Fibroblast of peridontal ligament (primary cell): ENCODE results near the gene VWA5A.
"Not testable (repeated sequence)": the region's sequence is repeated elsewhere in the genome, so short reads cannot be mapped to it uniquely, and the experiment has no call there.

Source experiments
- DNase-seq: peaks from one replicate; pipeline ENCODE4 v3.0.0-alpha.2; 2010; ENCODE audit errors: extremely low read depth

VWA5A gene

DNA sequence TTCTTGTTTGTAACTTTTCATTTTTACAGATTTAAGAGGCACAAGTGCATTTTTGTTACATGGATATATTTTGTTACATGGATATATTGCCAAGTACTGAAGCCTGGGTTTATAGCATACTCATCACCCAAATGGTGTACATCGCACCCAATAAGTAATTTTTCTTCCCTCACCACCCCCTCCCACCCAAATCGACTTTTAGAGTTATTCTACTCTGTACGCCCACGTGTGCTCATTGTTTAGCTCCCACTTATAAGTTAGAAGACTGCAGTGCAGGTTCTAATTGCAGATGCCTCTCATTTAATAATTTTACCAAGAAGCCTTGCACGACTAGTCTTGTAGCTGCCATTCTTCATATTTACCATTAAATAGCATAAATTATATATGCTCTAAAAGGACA lies 20.5 kb upstream of the VWA5A start:
- no peak for DNase-seq

DNA sequence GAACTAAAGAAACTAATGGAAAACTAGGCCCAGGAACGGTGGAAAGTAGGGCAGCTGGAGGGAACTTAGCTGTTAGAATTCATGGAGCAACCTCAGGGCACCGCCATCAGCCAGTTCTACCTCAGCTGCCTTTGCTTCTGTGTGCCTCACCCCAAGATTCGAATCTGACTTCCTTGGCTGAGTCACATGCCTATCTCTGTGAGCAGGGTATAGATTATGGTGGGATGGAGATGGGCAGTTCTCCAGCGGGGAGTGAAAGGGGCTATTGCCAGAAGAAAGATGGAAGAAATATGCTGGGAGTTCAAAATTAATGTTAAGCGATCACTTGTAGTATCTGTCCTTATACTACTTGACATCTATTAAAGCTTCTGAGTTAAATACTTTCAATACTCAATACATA lies 18.9 kb upstream of the VWA5A start:
- DNase-seq = no peak

DNA sequence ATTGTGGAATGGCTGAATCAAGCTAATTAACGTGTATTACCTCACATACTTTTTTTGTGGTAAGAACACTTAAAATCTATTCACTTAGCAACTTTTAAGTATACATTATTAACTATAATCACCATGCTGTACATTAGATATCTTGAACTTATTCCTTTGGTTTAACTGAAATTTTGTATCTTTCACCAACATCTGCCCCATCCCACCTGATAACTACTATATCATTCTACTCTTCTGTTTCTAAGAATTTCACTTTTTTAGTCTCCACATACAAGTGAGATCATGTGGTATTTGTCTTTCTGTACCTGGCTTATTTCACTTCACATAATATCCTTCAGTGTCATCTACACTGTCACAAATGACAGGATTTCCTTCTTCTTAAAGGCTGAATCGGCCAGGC lies 17.1 kb upstream of the VWA5A start:
- no peak for DNase-seq

GRCh38 chr11:124101737-124102136 lies 13.5 kb upstream of the VWA5A start:
- no peak for DNase-seq

GRCh38 chr11:124108156-124108555 lies 7.1 kb upstream of the VWA5A start:
- DNase-seq = peak; percentile 59

DNA sequence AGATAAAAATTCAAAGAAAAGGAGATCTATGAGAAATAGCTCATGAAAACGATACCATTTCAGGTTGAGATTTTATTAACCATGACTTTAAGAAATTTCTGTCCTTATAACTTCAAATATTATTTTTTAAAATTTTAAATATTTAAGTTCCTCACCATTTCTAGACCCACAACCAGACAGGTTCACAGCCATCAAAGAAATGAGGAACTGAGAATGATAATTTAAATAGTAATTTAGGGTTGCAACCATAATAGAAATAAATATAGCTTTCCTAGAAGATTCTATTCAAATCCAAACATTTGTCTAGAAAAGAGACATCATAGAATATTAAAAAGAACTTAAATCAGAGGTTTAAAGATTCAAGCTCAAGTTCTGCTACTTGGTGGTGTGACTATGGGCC lies 5.9 kb upstream of the VWA5A start:
- DNase-seq = no peak

- no peak for DNase-seq
Measured at GRCh38 chr11:124110201-124110600, 5.0 kb upstream of the VWA5A start.

GRCh38 chr11:124113890-124114289 lies 1.4 kb upstream of the VWA5A start:
- peak; percentile 55 for DNase-seq

GRCh38 chr11:124115782-124116616 lies 749 bp downstream of the VWA5A start:
- DNase-seq = no peak

DNA sequence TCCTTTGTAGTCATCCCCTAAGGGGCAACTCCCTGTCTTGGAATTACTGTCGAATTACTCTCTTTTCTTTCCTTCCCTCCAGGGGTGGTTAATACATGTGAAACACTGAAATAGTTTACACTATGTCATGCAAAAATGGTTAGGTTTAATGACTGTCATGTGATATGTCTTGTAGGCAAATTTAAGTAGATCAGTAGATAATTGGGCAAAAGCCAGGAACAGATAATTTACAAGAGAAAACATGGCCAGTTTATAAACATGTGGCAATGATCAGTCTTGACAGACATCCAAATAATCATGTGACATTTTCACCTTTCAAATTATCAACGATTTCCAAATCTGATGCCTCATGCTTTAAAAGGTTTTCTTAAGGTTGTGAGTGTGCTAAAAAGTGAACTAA lies 3.9 kb downstream of the VWA5A start:
- peak; percentile 5 for DNase-seq

GRCh38 chr11:124120891-124121290 lies 5.6 kb downstream of the VWA5A start:
- DNase-seq = no peak

GRCh38 chr11:124122123-124122522 lies 6.9 kb downstream of the VWA5A start:
- DNase-seq = no peak

DNA sequence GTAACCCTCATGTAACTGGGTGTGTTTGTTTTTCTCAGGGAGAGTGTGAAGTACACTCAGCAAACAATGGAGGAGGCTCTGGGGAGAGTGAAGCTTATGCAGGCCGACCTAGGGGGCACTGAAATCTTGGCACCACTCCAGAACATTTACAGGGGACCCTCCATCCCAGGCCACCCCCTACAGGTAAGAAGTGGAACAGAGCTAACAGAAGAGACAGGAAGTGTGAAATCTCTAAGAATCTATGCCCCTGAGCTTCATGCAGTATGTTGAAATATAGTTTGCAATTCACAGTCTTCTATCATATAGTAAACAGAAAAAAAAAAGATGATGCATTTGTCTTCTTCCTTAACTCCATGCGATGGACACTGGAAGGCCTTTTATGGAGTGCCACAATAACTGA lies 8.4 kb downstream of the VWA5A start:
- DNase-seq = no peak

- DNase-seq = not testable (repeated sequence)
Measured at GRCh38 chr11:124127134-124127533, 11.9 kb downstream of the VWA5A start.

DNA sequence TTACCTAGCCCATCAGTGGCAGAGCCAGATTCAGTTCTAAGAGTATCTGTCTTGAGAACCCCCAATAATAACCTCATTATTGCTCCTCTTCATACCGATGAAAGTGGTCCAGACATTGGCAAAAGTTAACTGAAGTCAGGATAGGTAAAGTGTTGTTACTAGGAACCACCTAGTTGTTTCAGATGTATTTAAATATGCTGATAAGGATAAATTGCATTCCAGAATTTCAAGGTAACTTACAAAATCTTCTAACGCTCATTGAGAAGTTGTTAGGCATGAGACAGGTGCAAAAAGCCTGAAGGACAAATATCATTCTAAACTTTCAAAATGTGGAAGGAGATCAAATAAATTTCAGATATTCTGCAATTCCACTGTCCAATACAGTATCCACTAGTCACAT lies 27.8 kb downstream of the VWA5A start:
- DNase-seq = no peak

DNA sequence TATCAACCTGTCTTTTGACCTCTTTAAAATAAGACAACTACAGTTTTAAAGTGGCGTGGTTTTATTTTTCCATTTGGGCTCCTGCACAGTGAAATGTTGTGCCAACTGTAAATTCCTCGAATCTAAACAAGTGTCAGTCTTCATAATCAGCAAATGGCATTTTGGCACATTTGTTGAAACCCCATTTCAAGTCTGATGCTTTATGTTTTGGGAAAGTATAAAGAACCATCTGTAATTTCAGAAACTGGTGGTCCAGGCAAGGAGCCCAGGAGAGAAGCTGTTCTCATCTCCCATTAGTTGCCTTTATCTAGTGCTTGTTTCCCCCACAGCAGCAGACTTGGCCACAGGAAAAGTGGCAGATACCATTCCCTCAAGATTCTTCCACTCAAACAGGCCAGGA lies 32.7 kb downstream of the VWA5A start:
- peak; percentile 19 for DNase-seq

GRCh38 chr11:124150684-124151083 lies 35.4 kb downstream of the VWA5A start:
- DNase-seq = no peak

DNA sequence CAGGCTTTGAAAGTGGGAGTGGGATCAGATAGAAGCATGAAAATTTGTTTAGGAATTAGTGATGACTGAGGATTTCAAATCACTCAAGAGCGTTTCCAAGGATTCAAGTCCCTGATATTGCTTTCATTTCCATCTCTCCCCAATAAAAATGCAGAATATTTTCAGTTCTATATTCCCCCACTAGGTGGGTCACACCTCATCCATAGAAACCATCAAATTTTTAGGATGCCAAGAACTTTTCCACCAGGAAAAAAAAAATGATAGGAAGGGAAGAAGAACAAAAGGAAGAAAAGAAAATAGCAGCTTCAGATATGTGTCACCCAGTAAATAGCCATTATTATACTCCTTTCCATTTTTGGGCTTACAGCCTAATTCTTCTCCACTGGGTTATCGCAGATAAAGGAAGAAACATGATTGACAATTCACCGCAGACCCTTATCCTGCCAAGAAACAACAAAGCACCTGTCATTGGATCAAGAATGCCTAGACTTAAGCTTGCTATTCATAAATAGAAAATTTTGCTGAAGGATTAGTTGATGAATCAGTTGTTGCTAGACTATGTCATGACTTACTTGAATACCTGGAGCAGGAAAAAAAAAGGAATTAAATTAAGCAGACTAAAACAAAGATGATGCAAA lies 37.6 kb downstream of the VWA5A start:
- DNase-seq = no peak

- DNase-seq = no peak
Measured at GRCh38 chr11:124153821-124154220, 38.6 kb downstream of the VWA5A start.

DNA sequence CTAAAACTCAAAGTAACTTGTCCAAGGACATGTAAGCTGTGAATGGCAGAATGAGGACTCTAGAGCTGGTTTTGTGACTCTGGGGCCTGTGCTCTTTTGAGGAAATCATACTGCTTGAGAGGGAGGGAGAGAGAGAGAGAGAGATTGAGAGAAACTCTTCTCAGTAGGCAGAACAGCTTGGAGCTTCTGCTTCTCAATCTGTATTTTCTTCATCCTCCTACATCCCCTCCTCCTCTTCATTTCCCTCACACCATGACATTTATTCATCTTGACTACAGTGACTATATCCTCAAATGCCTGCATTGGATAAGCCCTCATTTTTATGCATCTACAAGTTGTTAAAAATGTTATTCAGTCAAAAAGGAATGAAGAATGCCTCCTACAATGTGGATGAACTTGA lies 44.2 kb downstream of the VWA5A start:
- no peak for DNase-seq

DNA sequence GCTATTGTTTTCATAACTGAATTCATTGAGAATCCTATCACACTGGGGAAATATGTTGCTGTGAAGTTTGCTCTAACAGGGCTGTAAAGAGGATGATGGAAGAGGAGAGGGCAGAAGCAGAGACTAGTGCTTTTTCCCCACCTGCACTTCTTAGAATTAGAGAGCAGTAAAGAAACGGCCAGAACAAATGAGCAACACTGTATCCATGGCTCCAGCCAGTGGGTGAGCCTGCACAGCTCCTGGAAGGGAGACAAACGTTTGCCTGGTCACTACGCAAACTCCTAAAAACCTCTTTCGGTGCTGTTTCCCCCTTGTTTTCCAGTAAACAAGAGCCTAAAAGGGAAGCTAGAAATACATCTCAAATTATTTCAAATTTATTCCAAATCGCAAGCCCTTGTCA lies 45.7 kb downstream of the VWA5A start:
- no peak for DNase-seq

DNA sequence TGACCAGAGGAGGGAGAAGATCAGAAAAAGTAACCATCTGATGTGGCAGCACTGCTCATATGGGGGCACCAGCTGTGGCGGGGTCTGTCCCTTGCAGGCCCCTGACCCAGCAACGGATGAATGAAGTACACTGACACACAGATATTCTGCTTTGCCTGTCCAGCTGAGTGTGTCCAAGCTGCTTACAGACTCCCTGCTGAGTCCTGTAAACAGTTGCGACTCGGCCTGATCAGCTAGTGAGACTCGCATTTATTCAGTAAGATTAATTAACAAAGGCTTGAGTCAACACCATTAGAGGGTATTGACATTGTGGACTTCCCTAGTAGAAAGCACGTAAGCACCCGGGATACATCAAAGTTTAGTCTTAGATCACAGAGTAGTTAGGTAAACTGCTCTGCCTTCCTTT lies 52.6 kb downstream of the VWA5A start:
- DNase-seq = no peak

- no peak for DNase-seq
Measured at GRCh38 chr11:124168796-124169195, 53.5 kb downstream of the VWA5A start.

GRCh38 chr11:124170315-124170714 lies 55.1 kb downstream of the VWA5A start:
- DNase-seq = not testable (repeated sequence)
